NCI-H1694 (cell line): ENCODE data around the gene TPH2.

ENCODE experiments used
- DNase-seq: peaks from one replicate; lab custom pipeline; 2025; lab: John Stamatoyannopoulos, UW

TPH2 gene

DNA sequence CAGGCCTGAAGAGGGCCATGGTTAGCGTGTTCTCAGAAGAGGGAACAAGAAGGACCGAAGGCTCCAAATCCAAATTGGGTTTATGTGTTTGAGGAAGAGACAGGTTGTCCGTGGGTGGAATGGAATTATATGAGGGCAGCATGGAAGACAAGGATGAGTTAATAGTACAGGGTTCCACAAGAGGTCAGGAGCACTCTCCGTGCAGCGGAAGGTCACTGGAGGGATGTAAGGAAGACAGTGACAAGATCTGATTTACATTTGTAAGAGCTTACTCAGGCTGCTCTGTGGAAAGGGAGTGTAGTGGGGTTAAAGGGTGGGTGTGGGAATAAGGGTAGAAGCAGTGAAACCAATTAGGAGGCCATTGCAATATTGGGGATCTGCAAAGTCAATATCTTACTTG, 97.0 kb downstream of the TPH2 start:
- no peak for DNase-seq

DNA sequence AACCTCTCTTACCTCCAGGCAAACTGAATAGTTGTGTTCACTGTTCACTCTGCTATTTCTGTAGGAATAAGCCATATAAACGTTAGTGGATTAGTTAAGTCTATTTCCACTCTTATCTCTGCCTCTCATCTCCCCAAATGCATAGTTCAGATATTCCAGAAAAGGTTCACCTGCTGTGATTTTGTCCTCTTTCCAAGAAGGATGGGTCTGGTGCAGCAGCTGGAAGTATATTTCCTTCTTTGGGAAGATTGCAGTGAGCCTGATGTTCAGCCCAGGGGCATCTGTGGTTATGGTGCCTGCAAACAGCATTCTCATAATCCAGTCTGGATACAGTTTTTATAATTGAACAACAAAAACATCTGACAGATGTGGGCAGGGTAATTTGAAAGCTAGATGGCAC, 97.7 kb downstream of the TPH2 start:
- no peak for DNase-seq

DNA sequence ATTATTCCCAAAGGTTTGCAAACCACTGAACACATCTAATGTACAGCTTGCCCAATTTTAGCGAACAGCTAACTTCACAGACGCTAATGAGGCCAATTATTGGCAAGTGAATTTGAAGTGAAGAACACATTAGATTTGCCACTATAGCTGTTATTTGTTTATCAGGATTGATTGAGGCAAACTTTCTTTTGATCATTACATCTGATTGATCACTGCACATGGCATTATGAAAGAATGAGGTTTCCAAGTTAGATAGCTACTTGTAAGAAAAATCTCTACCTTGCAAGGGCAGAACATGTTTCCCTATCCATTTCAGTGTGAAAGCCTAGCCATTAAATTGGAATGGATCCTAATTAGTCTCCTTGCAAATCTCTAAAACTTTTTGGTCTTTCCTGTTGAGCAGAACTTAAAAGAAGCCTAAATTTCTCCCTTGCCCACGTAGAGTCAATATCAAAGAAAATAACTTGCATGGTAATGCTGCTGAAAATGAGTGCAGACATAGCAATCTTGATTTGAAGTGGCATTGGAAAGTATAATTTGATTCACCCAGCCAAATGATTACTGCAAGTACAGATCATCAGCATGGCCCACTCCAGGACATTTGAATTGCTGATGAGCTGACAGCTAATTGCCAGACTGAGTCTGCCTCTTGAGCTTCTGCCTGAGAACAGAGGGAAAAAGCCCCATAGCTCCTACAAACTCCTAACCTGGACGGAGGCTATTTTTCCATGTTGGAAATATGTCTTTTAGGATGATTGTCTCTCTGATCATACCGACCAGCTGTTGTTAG, 98.6 kb downstream of the TPH2 start:
- no peak for DNase-seq

DNA sequence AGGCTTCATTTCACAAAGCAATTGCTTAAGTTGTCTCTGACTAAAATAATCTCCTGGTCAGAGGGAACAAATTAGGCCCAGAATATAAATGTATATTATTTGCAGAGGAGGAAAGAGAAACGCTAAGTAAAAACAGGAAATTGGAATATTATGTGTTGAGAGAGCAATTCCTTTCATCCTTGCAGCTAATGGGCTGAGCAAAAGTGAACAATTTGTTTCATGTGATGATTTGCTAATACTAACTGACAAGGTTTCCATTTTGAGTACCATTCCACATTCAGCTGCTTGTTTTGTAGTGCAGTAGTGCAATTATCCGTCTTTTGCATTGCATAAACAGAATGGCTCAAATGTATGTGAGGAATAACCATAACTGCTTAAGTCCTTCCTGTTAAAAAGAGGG, 103.2 kb downstream of the TPH2 start:
- DNase-seq, result no peak

DNA sequence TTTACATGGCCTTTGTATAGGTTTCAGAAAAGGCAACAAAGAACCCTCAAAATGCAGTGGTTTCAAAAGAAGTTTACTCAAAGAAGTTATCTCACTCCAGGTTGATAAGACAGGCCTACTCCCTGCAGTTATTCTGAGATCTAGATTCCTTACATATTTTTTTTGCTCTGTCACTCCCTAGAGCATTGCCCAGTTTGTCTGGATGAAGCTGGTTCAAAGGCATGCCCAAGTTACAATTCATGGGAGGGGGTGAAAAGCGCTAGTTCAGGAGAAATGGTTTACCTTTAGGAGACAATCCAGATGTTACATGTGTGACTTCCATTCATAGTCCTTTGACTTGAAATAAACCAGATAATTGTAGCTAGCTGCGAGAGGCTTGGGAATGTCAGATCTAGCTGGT, 115.0 kb downstream of the TPH2 start:
- no peak for DNase-seq

DNA sequence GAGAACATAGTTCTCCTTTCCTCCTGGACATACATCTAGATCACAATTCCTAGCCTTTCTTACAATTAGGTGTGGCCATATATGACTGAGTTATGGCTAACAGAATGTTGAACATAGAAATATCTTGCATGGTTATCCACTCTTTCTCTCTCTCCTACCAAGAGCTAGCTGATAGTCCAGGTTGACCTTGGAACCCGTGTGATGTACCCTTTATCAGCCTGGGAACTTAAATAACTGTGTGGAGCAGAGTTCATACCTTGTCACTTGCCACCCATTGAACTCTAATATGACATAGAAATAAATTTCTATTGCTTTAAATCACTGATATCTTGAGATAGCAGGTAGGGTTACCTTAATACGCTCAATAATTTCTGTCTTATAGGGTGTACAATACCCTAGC, 115.9 kb downstream of the TPH2 start:
- DNase-seq, result no peak

DNA sequence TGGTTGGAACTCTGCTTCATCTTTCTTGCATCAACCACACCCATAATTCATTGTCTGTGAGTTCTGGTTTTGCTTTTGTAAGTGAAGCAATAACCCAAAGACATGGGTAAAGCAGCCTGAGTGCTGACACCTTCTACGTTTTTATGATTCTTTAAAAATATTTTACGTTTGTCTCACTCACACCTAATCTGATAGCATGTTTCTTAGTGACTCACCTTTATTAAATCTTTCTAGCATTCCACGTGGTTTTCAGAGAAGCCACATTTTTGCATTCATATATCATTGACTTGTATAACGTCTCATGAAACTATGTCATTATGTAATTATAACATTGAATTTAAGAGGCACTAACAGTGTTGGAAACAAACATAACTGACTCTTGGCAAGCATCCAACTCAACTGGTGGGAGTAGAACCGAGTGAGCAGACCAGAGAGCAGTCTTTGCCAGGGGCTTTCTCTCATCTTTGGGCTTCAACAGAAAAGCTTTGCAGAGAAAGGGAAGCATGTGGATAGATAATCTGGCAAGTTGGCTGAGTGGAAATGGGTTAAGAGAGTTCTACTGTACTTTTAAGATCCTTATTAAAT, 118.8 kb downstream of the TPH2 start:
- no peak for DNase-seq

DNA sequence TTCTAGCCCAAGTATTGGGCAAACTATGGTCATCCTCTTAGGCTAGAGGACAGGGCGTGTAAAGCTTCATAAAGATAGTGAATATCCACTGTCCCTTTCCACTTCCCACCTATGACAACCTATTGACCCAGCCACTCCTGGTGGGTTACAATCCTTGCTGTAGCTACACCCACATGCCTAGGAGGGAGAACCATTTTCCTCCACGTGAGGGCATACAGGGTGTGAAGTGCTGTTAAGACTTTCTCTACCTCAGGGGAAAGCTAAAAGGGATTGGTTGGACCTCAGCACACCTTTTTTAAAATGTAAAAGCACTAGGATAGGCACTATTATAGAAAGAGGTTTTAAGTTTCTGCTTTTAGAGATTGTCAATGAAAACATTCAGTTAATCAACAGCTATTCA, 124.4 kb downstream of the TPH2 start:
- DNase-seq, result no peak

DNA sequence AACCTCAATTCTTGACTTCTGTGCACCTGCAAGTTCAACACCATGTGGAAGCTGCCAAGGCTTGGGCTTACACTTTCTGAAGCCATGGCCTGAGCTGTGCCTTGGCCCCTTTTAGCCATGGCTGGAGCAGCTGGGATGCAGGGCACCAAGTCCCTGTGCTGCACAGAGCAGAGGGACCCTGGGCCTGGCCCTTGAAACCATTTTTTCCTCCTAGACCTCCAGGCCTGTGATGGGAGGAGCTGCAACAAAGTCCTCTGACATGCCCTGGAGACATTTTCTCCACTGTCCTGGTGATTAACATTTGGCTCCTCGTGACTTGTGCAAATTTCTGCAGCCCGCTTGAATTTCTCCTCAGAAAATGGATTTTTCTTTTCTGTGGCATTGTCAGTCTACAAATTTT, 132.4 kb downstream of the TPH2 start:
- DNase-seq, result no peak

DNA sequence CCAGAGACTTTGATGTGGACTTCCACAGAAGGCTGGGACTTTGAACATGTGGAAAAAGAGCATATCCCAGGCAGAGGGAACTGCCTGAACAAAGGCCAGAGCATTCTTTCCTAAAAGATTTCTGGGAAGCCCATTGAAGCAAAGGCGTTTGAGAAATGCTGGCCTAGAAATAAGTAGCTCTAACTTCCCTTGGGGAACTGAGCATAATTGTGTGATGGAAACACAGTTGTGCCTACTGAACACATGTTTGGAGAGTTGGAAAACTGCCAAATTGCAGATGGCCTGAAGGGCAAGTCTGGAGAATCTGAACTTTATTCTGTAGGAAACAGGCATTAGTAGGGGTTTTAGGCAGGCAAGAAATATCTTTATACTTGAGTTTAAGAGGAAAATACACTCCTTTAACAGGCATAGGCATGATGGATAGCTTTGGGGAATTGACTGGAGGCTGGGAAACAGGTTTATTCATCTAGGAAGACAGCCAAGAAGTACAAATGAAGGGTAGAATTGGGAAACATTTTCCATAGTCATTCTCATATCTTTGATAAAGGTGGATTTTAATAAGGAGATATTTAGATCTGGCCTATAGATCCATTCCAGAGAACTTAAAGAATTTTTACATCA, 134.1 kb downstream of the TPH2 start:
- DNase-seq, result no peak

DNA sequence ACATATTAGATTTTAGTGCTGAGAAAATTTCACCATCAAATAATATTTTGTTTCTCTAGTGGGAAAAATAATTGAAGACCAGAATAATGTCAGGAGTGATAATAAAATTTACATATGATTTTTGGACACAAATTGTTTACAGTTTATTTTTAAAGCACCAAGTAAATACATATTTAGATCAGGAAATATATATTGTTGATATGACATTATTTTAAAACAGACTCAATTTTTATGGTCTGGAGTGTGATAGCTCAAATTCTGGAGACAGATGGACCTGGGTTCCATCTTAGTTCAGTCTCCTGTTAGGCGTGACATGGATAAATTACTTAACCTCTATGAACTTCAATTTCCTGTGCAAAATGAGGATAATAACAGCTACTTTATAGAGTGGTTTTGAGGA, 135.4 kb downstream of the TPH2 start:
- DNase-seq, result no peak

DNA sequence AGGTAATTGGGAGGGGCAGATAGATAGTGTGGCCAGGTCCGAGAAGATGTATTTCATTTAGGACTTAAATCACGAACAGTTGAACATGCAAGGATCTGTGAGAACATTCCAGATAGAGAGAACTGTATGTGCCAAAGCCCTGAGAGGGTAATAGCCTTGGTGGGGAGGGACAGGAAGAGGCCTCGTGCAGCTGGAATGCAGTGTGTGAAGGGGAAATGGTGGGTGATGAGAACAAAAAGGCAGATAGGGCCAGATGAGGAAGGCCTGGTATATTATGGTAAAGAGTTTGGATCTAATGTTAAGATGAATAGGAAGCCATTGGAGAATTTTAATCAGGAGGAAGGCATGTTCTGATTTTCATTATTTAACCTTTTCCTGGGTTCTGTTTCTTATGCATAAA, 136.3 kb downstream of the TPH2 start:
- DNase-seq, result no peak

DNA sequence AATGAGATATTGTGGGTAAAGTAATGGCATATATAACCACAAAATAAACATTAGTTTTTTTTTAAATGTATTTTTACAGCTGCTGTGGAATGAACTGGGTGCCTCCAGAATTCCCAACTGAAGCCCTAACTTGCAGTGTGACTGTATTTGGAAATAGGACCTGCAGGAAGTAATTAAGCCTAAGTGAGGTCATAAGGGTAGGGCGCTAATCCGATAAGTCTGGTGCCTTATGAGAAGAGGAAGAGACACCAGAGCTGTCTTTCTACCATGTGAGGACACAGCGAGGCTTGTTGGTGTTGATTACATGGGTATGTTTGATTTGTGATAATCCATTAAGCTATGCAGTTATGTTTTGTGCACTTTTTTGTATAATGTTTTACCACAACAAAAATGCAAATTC, 136.8 kb downstream of the TPH2 start:
- DNase-seq, result no peak

DNA sequence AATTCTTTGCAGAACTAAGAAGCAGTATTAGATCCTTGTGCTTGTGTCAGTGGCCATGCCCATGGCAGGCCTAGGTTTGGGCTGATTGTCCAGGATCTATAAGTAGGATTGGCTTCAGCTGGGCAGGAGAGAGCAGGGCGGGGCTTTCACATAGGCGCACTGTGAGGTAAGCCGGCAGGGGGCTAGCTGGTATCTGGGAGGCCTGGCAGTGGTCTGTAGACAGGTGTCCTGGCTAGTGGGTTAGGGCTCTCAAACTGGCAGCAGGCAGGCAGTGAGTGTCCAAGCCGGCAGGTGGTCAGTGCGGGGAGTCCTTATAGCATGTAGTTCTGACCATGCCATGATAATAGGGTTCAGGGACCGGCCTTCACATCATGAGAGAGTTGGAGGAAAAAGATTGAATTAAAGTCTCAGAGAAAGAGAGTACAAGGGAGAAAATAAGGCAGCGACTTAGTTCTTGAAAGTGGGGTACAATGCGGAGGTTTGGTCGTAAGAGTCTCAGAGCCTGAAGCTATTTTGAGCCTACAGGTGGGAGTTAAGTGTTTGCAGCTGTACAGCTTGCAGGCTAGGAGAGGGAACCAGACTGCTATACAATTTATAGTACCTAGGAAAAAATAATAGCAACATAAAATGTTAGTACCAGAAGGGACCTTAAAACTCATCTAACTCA, 137.4 kb downstream of the TPH2 start:
- DNase-seq, result no peak

DNA sequence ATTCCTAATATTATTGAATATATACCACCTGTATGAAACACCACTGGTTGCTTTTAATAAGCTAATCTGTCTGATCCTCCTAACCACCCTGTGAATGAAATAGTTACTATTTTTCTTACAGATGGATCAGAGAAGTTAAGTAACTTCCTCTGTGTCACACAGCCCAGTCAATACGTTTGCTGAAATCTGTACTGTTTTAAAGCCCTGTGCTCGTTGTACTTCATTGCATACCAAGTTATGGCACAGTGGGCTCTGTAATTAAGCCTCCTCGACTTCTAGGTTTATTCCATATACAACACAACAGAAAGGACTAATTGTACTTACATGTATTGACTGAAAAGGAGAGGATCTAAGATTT, 137.9 kb downstream of the TPH2 start:
- DNase-seq, result no peak

DNA sequence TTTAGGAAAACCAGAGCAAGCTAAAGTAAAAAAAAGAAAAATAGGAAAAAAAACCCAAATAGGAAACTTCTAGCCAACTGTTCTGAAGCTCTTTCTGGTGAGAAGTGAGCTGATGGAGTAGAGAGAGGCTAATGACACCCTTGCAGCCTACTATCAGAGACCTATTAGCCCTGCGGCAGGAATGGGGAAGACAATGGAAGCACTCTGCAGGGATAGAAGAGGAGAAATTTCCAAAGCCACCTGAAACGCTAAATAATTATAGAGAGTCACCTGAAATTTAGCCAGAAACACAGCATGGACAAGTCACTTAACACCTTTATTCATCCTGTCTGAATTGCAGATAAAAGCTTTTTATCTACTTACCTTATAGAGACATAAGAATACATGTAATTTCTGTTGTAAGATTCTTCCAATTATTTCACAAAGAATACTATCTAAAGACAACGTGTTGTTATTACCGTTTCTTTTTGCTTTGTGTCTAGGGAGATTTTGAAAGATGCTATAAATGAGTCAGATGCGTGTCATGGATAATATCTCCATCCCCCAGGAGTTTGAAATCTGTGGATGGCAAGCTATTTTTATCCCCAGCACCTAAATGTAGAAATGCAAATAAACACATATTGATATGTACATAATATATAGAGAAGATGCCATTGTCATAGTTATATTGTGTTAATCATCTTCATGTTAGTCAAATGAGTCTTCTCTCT, 138.6 kb downstream of the TPH2 start:
- DNase-seq, result no peak

DNA sequence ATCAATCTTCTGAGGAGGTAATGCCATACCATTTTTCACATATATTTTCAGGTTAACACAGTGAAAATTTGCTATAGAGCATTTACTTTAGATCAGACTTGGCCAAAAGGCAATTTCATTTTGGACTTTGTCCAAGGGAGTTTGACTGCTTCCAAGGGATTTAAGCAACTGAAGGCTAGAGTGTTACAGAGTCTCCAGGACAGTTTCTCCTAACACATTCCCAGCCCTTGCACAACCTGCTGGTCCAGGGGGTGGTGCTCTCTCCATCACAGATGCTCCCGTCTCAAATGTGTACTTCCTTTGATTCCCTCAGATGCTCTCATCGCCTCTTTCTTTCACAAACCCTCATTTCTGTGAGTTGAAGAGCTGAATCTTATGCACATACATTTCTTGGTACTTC, 143.1 kb downstream of the TPH2 start:
- no peak for DNase-seq
